IPS-NIHi7 (cell line): ENCODE data around the gene MCRIP2.

Source experiments
- DNase-seq: peaks from one replicate; pipeline ENCODE4 v3.0.0; 2012; ENCODE audit warnings: mixed read lengths; ENCODE audit errors: extremely low spot score

MCRIP2 gene

DNA sequence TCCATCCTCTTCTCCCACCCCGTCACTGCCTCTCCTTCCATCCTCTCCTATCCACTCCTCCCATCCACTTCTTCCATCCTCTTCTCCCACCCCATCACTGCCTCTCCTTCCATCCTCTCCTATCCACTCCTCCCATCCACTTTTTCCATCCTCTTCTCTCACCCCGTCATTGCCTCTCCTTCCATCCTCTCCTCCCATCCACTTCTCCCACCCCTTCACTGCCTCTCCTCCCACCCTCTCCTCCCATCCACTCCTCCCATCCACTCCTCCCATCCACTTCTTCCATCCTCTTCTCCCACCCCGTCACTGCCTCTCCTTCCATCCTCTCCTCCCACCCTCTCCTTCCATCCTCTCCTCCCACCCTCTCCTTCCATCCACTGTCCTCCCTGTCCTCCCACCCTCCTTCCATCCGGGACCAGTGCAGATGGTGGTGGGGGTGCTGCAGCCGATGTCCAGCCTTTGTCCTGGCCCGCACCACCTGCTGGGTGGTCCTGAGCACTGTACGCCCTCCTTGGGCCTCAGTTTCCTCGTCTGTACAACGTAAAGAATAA is 9.7 kb upstream of the MCRIP2 start:
- no peak for DNase-seq

DNA sequence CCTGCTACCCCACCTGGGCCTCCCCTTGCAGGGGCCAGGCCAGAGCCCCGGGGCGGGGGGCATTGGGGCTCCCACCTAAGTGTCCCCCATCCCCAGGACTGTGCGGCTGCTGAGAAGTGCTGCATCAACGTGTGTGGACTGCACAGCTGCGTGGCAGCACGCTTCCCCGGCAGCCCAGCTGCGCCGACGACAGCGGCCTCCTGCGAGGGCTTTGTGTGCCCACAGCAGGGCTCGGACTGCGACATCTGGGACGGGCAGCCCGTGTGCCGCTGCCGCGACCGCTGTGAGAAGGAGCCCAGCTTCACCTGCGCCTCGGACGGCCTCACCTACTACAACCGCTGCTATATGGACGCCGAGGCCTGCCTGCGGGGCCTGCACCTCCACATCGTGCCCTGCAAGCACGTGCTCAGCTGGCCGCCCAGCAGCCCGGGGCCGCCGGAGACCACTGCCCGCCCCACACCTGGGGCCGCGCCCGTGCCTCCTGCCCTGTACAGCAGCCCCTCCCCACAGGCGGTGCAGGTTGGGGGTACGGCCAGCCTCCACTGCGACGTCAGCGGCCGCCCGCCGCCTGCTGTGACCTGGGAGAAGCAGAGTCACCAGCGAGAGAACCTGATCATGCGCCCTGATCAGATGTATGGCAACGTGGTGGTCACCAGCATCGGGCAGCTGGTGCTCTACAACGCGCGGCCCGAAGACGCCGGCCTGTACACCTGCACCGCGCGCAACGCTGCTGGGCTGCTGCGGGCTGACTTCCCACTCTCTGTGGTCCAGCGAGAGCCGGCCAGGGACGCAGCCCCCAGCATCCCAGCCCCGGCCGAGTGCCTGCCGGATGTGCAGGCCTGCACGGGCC is 8.9 kb upstream of the MCRIP2 start:
- DNase-seq: no peak

DNA sequence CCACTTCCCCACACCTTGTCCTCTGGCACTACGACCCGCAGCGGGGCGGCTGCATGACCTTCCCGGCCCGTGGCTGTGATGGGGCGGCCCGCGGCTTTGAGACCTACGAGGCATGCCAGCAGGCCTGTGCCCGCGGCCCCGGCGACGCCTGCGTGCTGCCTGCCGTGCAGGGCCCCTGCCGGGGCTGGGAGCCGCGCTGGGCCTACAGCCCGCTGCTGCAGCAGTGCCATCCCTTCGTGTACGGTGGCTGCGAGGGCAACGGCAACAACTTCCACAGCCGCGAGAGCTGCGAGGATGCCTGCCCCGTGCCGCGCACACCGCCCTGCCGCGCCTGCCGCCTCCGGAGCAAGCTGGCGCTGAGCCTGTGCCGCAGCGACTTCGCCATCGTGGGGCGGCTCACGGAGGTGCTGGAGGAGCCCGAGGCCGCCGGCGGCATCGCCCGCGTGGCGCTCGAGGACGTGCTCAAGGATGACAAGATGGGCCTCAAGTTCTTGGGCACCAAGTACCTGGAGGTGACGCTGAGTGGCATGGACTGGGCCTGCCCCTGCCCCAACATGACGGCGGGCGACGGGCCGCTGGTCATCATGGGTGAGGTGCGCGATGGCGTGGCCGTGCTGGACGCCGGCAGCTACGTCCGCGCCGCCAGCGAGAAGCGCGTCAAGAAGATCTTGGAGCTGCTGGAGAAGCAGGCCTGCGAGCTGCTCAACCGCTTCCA is 8.1 kb upstream of the MCRIP2 start:
- no peak for DNase-seq

DNA sequence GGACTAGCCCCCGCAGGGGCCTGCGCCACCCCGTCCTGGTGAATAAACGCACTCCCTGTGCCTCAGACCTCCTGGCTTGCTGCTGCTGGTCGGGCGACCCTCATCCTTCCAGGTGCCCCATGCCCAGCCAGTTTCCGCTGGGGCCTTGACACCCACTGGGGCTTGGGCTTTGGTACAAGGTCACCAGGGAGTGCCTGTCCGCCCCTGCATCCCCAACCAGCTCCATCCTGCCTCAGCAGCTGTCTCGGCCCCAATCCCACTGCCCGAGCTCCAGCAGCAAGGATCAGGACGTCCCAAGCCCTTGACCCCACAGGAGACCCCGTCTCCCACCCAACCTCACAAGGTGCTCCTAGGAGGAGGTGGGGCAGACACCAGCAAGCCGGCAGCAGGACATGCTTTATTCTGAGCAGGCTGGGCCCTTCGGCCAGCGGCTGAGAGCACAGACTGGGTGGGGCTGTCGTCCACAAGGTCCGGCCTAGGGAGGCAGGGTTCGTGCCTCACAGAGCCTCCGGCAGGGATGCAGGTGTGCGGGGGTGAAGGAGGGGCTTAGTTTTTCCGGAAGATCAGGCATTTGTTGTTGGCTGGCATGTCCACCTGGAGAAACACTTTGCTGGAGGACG is 7.5 kb upstream of the MCRIP2 start:
- no peak for DNase-seq

DNA sequence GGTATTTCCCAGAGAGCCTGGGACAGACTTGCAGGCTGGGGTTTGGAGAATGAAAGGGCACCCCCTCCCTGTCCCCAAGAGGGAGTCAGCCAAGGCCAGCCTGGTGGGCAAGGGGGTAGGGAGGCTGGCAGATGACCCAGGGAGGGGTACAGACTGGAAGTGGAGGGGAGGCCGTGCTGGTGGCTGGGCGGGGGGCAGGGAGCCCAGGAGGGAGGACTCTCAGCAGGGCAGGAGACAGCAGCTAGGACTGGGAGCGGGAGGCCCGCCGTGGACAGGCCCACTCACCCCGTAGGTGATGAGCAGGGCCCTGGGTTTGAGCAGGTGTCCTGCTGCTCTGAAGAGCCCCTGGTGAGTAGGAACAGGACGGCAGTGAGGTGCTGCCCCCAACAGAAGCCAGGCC is 6.6 kb upstream of the MCRIP2 start:
- no peak for DNase-seq

DNA sequence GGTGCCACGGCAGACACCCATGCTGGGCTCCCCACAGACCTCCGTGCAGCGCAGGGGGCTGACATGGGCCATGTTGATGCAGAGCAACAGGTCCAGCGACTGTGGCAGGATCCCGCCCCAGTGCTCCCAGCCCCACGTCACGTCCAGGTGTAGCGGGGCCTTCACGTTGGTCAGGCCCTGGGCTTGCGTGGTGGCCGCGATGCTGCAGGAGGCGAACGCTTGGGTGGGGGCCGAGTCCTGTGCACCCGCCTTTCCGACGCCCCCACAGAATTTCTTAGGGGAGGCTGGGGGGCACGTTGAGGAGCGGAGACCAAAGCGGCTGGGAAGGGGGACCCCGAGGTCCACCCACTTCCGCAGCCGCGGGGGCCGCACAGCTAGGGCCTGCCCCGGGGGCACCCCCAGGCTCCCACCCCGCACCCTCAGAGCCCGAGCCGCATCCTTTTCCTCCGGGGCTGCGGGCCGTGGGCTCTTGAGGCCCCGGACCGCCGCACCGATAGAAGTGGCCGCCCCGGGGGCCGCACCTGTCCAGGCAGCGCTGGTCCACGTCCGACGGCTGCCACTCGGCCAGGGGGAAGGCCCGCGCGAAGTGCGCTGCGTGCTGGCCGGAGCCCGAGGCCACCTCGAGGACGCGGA is 5.9 kb upstream of the MCRIP2 start:
- DNase-seq: no peak

DNA sequence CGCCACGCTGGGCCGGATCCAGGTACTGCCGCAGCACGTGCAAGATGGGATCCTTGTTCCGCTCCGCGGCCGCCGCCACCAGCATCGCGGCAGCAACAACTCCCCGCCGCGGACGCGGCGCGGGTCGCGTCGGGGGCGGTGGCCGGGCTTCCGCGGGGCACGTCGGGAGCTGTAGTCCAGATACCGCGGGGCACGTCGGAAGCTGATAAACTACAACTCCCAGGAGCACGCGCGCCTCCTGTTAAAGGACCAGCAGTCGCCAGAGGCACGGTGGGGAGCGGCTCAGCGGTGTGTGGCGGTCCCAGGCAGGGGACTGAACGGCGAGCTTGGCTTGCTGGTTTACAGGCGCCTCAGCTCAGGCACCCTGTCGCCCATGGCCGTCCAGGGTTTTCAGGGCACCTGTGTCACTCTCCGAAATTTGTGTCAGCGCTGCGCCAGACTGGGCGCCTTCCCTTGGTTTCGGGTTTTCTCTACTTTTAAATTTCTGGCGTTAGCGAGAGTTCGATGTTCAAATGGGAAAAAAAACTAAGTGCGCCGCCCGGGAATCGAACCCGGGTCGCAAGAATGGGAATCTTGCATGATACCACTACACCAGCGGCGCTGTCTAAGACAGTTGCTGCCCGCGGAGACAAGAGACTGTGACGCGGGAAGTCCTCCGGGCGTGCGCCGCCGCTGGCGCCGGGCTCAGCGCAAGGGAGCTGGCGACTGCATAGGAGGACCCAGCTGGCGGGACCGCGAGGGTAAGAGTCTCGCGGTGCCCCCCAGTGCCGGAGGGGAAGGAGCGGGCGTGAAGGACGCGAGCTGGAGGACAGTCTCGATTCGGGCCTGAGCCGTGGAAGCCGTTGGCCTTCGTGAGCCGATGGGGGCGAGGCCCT is 5.2 kb upstream of the MCRIP2 start, which contains the start of gene METTL26:
TSS of gene METTL26 (minus strand) at position 100 of the 875 bp plus-strand sequence. CDS start at position 85, 15 bp downstream.
- peak; percentile 94 for DNase-seq

DNA sequence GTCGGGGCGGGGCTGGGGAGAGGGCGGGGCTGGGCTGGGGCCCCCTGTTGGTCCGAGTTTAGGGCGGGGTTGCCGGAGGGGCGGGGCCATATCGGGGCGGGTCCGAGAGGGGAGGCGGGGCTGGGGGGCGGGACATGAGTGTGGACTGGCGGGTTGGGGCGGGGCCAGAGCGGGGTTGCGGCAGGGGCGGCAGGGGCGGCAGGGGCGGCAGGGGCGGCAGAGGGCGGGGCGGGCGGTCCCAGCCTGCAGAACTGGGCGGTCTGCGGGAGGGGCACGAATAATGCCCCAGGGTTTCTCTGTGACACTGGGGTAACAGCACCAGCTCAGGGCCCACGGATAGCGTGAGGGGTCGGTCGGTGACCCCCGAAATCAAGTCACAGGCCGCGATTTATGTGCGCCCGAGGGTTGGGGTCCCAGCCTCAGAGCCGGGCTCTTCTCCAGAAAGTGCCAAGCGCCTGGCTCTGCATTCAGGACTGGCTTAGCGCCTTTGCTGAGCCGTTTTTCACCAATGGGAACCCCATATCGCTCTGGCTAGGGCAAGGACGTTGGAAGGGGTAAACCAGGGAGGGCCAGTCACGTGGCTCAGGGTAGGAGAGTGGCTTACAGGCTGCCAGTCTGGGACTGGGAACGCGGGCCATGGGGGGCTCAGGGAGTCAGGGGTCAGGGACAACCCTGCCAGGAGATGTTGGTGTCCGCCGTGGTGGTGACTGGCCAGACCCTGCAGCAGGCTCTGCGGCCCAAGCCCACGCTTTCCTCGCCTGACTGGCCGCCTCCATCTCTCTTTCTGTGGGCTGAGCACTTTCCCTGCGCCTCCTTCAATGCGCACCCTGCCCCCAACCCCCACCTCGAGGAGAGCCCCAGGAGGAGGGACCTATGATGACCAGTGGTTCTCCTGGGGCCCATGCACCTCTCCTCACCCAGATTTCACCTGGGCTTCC is 4.3 kb upstream of the MCRIP2 start:
- DNase-seq: peak; percentile 95

DNA sequence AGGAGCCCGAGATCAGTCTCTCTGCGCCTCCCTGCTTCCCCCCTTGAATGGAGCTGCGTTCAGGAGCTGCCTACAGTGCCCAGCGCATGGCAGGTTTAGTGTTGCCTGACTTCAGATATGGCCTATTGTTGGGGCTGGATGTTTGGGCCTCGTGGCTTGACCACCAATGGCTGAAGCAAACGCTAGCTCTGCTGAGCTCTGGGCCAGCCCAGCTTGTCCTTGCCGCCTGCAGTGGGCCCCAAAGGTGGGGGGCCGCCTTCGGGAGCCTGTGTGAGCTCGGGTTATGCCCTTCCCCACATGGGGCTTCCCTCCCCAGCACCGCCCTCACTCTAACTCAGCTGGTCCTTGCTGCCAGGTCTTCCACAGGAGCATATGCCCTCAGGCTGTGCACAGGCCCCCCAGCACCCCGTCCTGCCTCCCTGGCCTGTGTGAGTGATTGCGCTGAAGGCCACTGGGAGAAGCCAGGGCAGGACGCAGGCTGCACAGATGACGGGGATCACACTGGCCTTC is 3.5 kb upstream of the MCRIP2 start:
- DNase-seq: no peak

DNA sequence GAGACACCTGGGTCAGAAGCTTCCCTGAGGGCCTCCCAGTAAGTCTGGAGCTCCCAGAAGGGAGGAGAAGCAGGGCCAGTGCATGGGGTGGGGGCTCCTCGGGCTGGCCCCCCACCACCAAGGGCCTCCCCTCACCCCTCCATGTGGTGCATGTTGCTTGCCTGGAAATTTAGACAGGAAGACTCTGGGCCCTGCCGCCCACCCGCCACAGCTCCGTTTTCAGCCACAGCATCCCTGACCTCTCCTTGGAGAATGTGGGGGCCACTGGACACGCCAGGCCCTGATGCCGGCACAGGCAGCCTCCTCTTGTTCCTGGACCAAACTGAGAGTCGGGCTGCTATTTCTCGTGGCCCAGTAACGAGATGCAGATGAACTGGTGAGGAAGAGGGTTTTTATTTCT is 2.8 kb upstream of the MCRIP2 start:
- no peak for DNase-seq

DNA sequence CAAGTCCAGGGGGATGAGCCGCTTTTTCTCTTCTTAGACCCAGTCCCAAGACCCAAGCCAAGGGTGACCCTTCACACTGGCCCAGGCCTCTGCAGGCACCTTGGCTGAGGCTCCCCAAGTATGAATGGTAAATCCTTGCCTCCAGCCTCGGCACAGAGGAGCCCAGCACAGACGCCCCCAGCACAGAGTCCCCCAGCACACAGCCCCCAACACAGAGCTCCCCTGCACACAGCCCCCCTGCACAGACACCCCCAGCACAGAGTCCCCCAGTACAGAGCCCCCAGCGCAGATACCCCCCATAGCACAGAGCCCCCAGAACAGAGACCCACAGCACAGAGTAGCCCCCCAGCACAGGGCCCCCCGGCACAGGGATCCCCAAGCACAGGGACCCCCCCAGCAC is 1.0 kb upstream of the MCRIP2 start:
- no peak for DNase-seq

DNA sequence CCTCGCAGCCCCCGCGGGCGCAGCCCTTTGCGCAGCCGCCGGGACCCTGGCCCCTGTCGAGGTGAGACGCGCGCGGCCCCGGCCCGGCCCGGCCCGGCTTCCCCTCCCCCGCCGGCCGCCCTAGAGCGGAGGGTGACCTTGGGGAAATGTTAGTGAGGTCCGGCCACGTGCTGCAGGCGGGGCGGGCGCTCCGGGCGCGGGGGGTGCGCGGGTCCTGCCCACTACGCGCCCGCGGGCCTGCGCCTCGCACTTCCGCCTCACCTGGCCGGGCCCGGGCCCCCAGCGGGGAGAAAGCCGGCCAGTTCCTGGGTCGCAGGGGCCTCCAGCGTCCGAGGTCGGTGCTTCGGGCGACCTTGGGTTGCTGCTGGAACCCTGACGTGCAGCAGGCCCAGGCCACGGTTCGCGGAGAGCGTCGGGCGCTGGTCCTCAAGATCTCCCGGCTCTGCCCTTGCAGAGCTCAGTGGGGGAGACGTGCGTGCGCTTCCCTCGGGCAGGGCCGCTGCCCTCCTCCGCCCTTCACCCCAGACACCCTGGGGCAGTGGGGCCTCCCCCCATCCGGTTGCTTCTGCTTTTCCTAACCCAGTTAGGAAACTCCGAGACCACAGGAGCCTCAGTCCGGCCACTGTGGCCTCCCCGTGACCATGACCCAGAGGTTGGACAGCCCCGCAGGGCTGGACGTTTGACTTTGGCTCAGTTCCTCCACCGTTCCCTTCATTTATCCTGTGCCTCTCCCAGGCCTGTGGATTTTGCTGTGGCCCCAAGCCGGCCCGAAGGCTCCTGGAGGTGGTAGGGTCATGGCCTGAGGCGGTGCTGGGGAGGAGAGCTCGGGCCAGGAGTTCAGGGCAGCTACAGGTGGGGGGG is 791 bp downstream of the MCRIP2 start:
- no peak for DNase-seq

DNA sequence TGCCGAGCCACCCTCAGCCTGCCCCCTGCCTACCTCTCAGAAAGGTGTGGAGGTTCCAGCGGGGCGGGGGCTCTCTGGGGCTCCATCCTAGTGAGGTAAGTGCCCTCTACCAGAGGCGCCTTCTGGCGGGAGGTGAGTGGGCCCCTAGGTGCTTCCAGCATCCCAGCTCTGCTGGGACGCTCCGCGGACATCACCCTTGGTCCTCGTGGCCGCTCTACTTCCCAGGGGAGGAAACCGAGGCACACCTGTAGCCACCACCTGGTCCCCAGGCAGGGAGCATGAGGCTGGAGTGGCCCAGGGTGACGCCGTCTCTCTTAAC is 1.4 kb downstream of the MCRIP2 start:
- DNase-seq: no peak

DNA sequence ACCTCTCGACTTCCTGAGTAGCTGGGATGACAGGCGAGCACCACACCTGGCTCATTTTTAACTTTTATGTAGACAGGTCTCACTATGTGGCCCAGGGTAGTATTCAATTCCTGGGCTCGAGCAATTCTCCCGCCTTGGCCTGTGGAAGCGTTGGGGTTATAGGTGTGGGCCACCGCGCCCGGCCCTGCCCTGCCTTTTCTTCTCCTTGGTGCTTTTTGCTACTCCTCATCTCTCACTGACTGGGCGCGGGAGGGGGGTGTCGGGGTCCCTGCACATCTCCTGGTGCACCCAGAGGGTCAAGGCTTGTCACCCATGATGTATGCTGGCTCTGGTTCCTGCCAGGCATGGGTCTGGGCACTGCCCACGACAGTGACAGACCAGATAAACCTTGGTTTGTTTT is 2.9 kb downstream of the MCRIP2 start:
- no peak for DNase-seq

DNA sequence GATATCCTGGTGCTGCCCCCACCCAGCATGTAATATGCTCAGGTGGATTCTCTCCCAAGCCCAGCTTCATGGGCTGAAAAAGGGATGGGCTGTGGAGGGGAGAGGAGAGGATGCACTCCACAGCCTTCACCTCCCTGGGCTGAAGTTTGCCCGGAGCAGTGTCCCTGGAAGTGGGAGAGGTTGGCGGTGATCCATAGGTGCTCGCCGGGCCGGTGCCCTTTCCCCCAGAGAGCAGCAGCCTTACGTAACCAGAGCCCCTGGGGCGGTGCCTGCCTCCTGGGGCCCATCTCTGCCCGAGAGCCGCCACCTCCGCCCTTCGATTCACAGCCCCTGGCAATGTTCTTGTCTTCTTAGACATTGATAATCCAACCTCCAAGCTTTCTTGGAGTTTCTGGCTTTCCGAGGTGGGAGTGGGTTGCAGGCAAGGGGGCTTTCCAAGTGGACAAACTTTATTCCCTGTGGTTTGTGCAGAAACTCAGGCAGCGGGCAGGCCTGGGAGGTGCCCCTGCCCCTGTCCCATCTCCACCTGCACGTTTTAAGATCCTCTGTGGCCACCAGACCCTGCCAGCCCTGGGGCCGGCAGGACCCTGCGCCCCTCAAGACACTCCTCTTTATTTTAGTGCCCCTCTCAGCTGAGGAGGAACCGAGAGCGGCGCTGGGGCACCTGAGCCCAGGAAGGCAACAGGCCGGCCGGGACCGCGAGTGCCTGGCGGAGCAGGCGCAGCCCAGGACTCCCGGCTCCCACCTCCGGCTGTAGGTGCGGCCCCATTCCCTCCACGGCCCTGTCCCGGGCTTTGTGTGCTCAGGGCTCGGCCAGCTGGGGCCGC is 4.4 kb downstream of the MCRIP2 start:
- no peak for DNase-seq

DNA sequence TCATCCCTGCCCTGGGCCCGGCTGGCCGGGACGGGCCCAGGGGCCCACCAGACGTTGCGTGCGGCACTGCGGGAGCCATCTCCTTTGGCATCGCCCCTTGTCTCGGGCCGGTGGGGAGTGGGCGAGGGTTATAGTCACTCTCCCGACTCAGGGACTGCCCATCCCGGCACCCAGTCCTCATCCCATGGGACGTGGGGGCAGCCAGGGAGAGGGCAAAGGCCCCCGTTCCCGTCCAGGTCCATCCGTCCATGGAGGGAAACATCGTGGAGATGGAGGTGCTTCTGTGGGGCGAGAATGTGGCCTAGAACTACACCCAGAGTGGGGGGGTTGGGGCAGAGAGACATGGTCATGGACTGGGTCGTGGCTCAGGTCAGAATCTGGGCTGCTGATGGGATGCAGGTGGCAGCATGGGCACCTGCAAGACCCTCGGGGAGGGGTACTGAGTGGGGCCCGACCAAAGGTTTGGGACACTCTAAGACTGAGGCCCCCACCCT is 5.1 kb downstream of the MCRIP2 start:
- no peak for DNase-seq

DNA sequence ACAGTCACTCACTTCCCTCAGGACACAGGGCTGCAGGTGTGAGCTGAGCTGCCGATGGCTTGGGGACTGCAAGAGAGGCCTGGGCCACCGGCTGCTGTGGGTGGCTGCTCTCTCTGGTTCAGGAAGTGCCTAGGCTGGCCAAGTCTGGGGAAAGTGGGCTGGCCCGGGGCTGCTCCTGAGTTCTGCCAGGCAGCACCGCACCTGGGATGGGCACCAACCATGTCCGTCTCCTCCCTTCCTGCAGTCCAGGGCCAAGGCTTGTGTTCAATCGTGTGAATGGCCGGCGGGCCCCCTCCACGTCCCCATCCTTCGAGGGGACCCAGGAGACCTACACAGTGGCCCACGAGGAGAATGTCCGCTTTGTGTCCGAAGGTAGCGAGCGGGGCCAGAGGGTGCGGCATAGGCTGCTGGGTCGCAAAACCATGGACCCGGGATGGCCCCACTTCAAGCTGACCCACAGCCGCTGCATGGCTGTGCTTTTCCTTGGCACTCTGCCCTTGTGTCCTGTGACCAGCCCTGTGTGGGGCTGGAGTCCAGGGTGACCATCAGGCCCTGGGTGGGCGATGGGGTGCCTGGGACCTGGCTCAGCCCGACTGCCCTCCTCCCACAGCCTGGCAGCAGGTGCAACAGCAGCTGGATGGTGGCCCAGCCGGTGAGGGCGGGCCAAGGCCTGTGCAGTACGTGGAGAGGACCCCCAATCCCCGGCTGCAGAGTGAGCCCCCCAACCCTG is 5.7 kb downstream of the MCRIP2 start:
- no peak for DNase-seq
